ENCODE data around the gene DNAJB14.
"Not testable (repeated sequence)": the region's sequence is repeated elsewhere in the genome, so short reads cannot be mapped to it uniquely, and the experiment has no call there.

Gene DNAJB14

DNA sequence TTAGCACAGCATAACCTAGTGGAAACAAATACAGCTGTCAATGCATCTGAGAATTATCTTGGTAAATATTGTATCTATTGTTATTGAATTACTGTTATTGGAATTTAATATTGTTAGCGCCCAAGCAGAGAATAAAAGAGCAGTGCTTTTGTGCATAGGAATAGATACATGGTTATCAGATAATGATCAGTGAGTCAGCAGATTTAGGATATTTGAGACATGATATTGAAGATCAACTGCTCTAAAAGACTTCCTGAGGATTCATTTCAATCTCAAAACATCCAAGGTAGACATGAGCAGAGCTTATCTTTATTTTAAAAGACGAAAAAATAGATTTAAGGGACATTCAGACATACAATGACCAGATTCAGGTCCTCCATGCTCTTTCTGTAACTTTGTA, 14.2 kb upstream of the DNAJB14 start:
- no peak overlapping the region for H3K4me3 ChIP-seq (replicated peaks; ENCODE audit: low read depth, low read length)
- TF ChIP-seq CTCF (IDR thresholded peaks at IDR 0.05; ENCODE audit: low read depth, low read length, missing control alignments): no peak
- no peak for DNase-seq (ENCODE audit: extremely low read depth, low read depth)

DNA sequence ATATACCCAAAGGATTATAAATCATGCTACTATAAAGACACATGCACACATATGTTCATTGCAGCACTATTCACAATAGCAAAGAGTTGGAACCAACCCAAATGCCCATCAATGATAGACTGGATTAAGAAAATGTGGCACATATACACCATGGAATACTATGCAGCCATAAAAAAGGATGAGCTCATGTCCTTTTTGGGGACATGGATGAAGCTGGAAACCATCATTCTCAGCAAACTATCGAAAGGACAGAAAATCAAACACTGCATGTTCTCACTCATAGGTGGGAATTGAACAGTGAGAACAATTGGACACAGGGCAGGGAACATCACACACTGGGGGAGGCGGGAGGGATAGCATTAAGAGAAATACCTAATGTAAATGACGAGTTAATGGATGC, 11.8 kb upstream of the DNAJB14 start:
- not testable (repeated sequence) for H3K4me3 ChIP-seq (replicated peaks; ENCODE audit: low read depth, low read length); DNase-seq (ENCODE audit: extremely low read depth, low read depth)

GRCh38 chr4:99950913-99951254, 4.5 kb upstream of the DNAJB14 start:
- TF ChIP-seq CTCF (IDR thresholded peaks at IDR 0.05; ENCODE audit: low read depth, low read length, missing control alignments): no peak
- H3K4me3 ChIP-seq (replicated peaks; ENCODE audit: low read depth, low read length): peak overlapping the region; percentile 95
- no peak for DNase-seq (ENCODE audit: extremely low read depth, low read depth)

DNA sequence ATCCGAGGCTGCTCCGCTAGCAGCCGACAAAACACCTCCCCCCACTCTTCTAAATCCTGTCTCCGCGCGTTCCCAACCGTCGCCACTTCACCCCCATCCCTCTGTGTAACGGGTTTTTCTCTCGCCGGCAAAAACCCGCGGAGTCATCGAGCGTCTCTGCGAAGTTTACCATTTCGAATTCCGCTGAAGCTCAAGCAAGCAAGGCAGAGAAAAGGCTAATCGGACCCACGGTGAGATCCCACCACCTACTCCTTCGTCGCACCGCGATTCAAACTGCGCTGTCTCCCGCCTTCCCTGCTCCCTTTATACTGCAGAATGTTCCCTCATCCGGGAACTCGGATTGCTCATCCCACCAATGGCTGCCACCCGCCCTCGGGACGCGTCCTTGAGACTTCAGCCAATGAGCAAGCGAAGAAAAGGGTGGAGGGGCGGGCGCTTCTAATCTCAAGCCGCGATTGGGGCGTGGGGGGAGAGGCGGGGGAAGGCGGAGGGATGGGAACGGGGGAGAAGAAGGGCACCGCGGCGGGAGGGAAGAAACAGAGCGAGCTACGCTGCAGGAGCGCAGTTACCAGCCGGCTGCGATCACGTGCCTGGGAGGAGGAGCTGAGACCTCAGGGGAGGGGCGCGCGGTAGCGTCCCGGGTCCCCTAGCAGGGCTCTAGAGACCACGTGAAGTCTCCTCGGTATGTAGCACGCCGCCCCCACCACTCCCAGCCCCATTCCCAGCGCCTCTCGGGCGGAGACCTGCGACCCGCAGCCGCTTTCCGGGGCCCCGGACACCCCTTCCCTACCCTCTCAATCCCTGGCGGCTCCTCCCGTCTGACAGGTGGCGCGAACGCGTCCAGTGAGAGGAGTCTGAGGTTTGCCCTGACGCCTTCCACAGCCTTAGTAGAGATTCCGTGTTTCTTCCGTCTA, 3.8 kb upstream of the DNAJB14 start, which contains the start of gene H2AZ1:
Gene H2AZ1 (minus strand): TSS at position 277 of the 914 bp plus-strand sequence. CDS start 105 bp downstream, at position 172.
- no peak for TF ChIP-seq CTCF (IDR thresholded peaks at IDR 0.05; ENCODE audit: low read depth, low read length, missing control alignments)
- H3K4me3 ChIP-seq (replicated peaks; ENCODE audit: low read depth, low read length): peak within 1 kb of the TSS; percentile 95
- DNase-seq (ENCODE audit: extremely low read depth, low read depth): peak; percentile 94

- peak; percentile 90 for DNase-seq (ENCODE audit: extremely low read depth, low read depth)
- H3K4me3 ChIP-seq (replicated peaks; ENCODE audit: low read depth, low read length): peak overlapping the region; percentile 95
- TF ChIP-seq CTCF (IDR thresholded peaks at IDR 0.05; ENCODE audit: low read depth, low read length, missing control alignments): peak; percentile 86
These were observed 2.9 kb upstream of the DNAJB14 start for GRCh38 chr4:99949034-99949998.

- DNase-seq (ENCODE audit: extremely low read depth, low read depth): no peak
- H3K4me3 ChIP-seq (replicated peaks; ENCODE audit: low read depth, low read length): peak overlapping the region; percentile 95
- no peak for TF ChIP-seq CTCF (IDR thresholded peaks at IDR 0.05; ENCODE audit: low read depth, low read length, missing control alignments)
These were observed 1.2 kb upstream of the DNAJB14 start for GRCh38 chr4:99947608-99948007.

GRCh38 chr4:99947190-99947578, 766 bp upstream of the DNAJB14 start:
- H3K4me3 ChIP-seq (replicated peaks; ENCODE audit: low read depth, low read length): peak overlapping the region; percentile 95
- TF ChIP-seq CTCF (IDR thresholded peaks at IDR 0.05; ENCODE audit: low read depth, low read length, missing control alignments): no peak

More at GRCh38 chr4:99947190-99947578, 766 bp upstream of the DNAJB14 start:
- no peak for DNase-seq (ENCODE audit: extremely low read depth, low read depth)
